ENCODE results near the gene COL24A1. TPM values are rescaled to one million over a fixed set of nuclear protein-coding genes. Genes with fewer than 3 reads are reported as not detected.

COL24A1 gene
- total and polyA plus RNA-seq, 2 of the 8 experiments (the other 6 are each of a cell fraction or from before 2014, with no cell fraction given), result 0.23 to 1.1 TPM

DNA sequence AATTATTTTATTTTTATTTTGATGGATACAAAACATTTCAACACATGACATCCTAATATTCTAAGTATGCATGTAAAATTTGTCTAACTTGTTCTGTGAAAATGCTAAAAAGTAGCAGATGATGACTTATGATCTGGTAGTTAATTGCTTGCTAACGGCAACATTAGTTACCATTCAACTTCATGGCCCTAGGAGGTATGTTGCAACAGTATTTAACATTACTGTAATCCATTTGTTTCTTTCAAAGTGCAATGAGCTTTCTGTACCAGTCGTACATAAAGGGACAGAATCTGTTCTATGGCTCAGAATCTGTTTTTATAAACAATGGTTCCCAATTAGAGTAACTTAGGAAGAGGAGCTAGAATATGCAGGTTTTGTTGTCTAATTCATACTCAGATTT, 356.8 kb downstream of the COL24A1 start:
- H3K79me2 ChIP-seq (ENCODE audit: control insufficient read depth in 1 of 2, insufficient read depth in 2 of 2, low read length in 2 of 2), result no peaks in the 10 kb centered on the region
- WGBS, 2 experiments (ENCODE audit: extremely low coverage in 1 of 2, insufficient coverage in 1 of 2, insufficient read length in 1 of 2, insufficient replicate concordance in 2 of 2, low coverage in 1 of 2, low lambda C conversion rate in 2 of 2, missing lambda C conversion rate in 1 of 2), result 94% methylated on average over 2 of the region's 2 CpGs; no CpG with 5 or more reads in 1 of the 2 experiments
- H3K4me1 ChIP-seq (replicated peaks in 1 of 4; ENCODE audit: control insufficient read depth in 3 of 4, insufficient read depth in 4 of 4, low read length in 3 of 4), result no peaks in the 10 kb centered on the region
- DNase-seq (ENCODE audit: low read depth in 1 of 2, low spot score in 2 of 2) (no peak), FAIRE-seq (no peak)
- H3K4me3 ChIP-seq (ENCODE audit: extremely low read depth in 1 of 4, insufficient read depth in 2 of 4, low read depth in 3 of 4, low read length in 4 of 4), result no peak overlapping the region
- no peak overlapping the region for H2BK120ac ChIP-seq (replicated peaks; ENCODE audit: low read depth, low read length)
- H3K4ac ChIP-seq (replicated peaks; ENCODE audit: insufficient read length, low read depth, low read length), result no peak overlapping the region
- no peak overlapping the region for H4K8ac ChIP-seq (ENCODE audit: extremely low read depth, insufficient read depth, low read length)
- H3K4me2 ChIP-seq (ENCODE audit: insufficient read depth in 1 of 2, low read depth in 2 of 2, low read length in 2 of 2), result no peak overlapping the region
- H3K27ac ChIP-seq (ENCODE audit: low read depth, low read length), result no peak overlapping the region
- no peak overlapping the region for H3K9ac ChIP-seq (replicated peaks in 1 of 4; ENCODE audit: extremely low read depth in 1 of 4, low read depth in 3 of 4, low read length in 3 of 4)
- H4K20me1 ChIP-seq (replicated peaks in 1 of 2; ENCODE audit: control insufficient read depth in 1 of 2, insufficient read depth in 2 of 2, low read length in 2 of 2), result no peaks in the 10 kb centered on the region
- H3K23ac ChIP-seq (ENCODE audit: insufficient read length), result no peak overlapping the region
- H3K56ac ChIP-seq (replicated peaks; ENCODE audit: insufficient read length, low read depth, low read length), result no peak overlapping the region
- H3K23me2 ChIP-seq (ENCODE audit: low read depth, low read length), result no peaks in the 10 kb centered on the region; the same call in 1 of the 2 replicates
- ChIA-PET CTCF (ENCODE audit: partially characterized antibody) (no interaction called here), POLR2A (ENCODE audit: partially characterized antibody) (no interaction called here)
- no peak overlapping the region for H4K91ac ChIP-seq (replicated peaks; ENCODE audit: insufficient read length, low read length)
- no peak overlapping the region for H2BK20ac ChIP-seq (ENCODE audit: low read length)
- H3K36me3 ChIP-seq (ENCODE audit: control insufficient read depth in 2 of 4, insufficient read depth in 4 of 4, low read length in 3 of 4), result no peaks in the 10 kb centered on the region
- TF ChIP-seq EZH2 (IDR thresholded peaks at IDR 0.05; ENCODE audit: low read depth, low read length, severe bottlenecking) (no peak), CEBPB (IDR thresholded peaks at IDR 0.05; ENCODE audit: low read depth, low read length) (no peak), HDAC6 (IDR thresholded peaks at IDR 0.05; ENCODE audit: low read depth, low read length) (no peak), YY1 (IDR thresholded peaks at IDR 0.05; ENCODE audit: low read depth, low read length) (no peak), HDAC2 (IDR thresholded peaks at IDR 0.05; ENCODE audit: borderline replicate concordance in 1 of 2, low read depth in 2 of 2, low read length in 2 of 2) (no peak), RXRA (IDR thresholded peaks at IDR 0.05; ENCODE audit: insufficient read depth, low read depth, low read length) (no peak), POU5F1 (IDR thresholded peaks at IDR 0.05; ENCODE audit: low read depth, low read length) (no peak), CBX5 (IDR thresholded peaks at IDR 0.05; ENCODE audit: low read depth, low read length) (no peak), JUN (IDR thresholded peaks at IDR 0.05; ENCODE audit: low read depth, low read length) (no peak), SP2 (IDR thresholded peaks at IDR 0.05; ENCODE audit: low read length) (no peak)
- H2BK15ac ChIP-seq (ENCODE audit: low read length), result no peak overlapping the region
- H2BK12ac ChIP-seq (ENCODE audit: low read depth, low read length), result no peak overlapping the region
- no peak overlapping the region for H2BK5ac ChIP-seq (ENCODE audit: low read depth, low read length)
- no peaks in the 10 kb centered on the region for H3K9me3 ChIP-seq (ENCODE audit: insufficient read depth in 2 of 2, low read depth in 1 of 2, low read length in 1 of 2)
- no peaks in the 10 kb centered on the region for H3K79me1 ChIP-seq (ENCODE audit: low read depth, low read length)
- no peak overlapping the region for H2AFZ ChIP-seq (ENCODE audit: low read length)
- H4K5ac ChIP-seq (ENCODE audit: insufficient read length, low read depth, low read length), result no peak overlapping the region
- H3K18ac ChIP-seq (ENCODE audit: extremely low read depth, low read length), result no peak overlapping the region
- no peak overlapping the region for H3K14ac ChIP-seq (ENCODE audit: insufficient read length)
- H3K27me3 ChIP-seq (replicated peaks in 1 of 4; ENCODE audit: control insufficient read depth in 3 of 4, extremely low read depth in 1 of 4, insufficient read depth in 3 of 4, low read length in 3 of 4), result no peaks in the 10 kb centered on the region
- no peak overlapping the region for H2AK5ac ChIP-seq (ENCODE audit: low read depth, low read length)

Data from H1 (cell line).